Measurements from ENCODE around the gene AXIN2.
"Not testable (repeated sequence)": the region's sequence is repeated elsewhere in the genome, so short reads cannot be mapped to it uniquely, and the experiment has no call there.

AXIN2 gene

GRCh38 chr17:65537845-65538674 is 23.4 kb downstream of the AXIN2 start:
- DNase-seq (ENCODE audit: low read depth), result no peak

GRCh38 chr17:65537343-65537844 is 24.1 kb downstream of the AXIN2 start:
- no peak for DNase-seq (ENCODE audit: low read depth)

- DNase-seq (ENCODE audit: low read depth), result peak; percentile 8
These were observed 24.7 kb downstream of the AXIN2 start for GRCh38 chr17:65536573-65537342.

DNA sequence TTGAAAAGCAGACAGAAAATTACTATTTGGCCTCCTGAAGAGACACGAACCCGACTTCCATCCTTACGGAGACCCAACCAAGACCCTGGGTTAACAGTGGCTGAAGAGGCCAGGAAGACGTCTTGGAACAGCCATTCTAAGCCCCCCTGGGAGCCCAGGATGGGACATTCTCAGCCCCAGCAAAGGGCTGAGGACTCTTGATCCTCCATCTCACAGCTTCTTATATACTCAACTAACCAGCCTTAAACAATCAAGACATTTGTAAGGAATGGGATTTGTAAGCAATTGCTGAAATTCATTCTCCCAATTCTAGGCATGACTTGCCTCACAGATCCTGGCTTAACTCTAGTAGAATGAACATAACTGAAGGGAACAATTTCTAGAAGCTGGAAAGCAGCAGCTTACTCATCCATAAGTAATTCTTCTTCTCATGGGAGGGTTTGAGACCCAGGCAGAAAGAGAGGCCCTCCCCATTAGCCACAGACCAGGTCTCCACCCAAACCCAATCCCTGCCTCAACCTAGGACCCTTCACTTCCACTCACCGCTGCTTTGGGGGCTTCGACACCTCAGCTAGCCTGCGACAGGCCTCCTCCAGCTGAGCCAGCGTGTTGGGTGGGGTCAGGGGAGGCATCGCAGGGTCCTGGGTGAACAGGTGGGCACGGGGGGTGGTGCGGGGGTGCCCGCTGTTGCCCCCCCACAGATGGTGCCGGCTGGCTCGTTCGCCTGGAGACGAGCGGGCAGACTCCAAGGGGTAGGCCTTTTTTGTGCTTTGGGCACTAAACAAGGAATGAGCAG is 25.5 kb downstream of the AXIN2 start:
- no peak for DNase-seq (ENCODE audit: low read depth)

- DNase-seq (ENCODE audit: low read depth), result no peak
These were observed 27.5 kb downstream of the AXIN2 start for GRCh38 chr17:65533852-65534457.

DNA sequence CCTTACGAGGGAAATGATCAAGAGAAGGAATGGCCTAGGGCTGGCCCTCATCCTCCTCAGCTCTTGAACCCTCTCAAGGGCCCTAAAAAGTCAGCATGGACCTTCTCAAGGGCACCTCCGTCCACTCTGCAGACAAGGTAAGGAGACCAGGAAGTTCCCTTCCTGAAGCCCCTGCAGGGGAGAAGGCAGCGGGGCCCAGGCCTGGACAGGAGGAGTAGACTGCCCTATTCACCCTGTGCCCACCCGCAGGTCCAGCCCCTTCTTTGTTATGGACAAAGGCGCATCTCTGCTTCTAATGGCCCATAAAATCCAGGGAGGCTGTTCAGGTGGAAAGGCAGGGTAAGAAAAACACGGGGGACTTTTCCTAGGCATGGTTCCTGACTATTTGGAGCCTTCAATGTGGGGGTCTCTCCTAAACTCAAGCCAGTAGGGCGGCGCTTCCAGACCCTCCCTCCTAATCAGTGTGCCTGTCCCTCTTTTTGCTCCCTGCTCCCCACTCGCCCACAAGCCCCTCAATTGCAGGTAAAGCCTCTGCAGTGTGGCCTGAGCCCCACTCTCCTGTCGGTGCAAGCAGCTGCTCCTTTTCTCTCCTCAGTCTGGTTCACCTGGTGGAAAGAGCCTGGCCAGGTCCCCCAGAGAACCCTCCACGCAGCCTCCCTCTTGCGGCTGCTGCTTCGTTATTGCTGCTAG is 28.2 kb downstream of the AXIN2 start:
- DNase-seq (ENCODE audit: low read depth), result no peak

GRCh38 chr17:65532101-65532890 is 29.2 kb downstream of the AXIN2 start:
- no peak for DNase-seq (ENCODE audit: low read depth)

GRCh38 chr17:65531256-65532100 is 30.0 kb downstream of the AXIN2 start:
- peak; percentile 53 for DNase-seq (ENCODE audit: low read depth)

DNA sequence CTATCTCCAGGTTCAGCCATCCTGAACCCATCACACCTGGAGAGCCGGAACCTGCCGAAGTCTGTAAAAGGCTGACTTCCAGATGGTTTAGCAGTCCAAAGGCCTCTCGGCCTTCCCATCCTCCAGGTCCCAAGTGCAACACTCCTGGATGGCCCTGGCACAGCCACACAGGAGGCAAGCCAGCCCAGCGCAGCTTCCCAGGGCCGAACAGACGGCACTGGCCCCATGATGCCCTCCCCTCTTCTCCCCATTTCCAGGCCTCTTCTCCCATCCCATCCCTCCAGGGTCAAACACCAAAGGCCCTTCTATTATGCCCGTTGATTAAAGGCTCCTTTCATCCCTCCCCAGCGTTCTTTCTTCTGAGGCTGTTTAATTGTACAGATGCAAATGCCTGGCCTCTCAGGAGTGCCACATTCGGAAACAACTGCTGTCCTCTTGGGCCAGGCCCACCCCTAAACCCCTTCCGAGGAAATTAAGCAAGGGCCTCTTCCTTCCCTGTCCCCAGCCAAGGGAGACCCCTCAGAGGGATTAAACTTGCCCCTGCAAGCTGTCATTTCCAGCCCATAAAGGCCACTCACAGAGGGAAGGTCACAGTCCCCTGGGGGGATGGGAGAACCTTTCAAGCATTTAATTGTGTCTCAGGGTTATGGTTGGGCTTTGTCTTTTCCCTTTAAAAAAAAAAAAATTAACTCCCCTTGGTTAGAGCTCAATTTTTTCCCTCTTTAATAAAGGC is 30.8 kb downstream of the AXIN2 start:
- no peak for DNase-seq (ENCODE audit: low read depth)

DNA sequence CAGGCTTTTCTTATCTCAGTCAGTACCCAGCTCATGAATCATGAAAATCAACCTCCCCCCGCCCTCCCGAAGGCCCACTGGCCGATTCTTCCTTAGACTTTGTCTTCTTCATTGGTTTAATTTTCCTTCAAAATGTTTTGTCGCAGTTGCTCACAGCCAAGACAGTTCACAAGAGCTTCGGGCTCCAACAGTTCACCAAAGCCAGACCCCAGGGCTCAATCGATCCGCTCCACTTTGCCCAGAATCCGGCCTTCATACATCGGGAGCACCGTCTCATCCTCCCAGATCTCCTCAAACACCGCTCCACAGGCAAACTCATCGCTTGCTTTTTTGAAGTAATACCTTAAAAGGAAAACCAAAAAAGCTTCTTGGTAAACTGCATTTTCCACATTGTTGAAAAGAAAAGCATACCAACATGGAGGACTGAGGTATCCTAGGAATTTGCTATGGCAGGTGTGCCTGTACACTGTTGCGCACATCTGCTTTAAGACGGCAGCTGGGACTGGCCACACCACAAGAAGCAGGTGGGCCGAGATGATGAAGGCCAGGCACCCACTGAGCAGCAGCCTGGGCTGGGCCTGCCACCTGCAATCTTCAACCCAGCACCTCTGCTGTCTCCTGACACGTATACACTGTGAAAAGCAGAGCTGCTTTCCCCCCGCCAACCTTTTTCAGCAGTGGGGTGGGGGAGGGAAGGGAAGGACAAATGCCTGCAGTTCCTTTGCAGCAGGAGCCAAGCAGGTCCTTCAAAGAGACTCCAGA is 31.5 kb downstream of the AXIN2 start:
- DNase-seq (ENCODE audit: low read depth), result no peak

DNA sequence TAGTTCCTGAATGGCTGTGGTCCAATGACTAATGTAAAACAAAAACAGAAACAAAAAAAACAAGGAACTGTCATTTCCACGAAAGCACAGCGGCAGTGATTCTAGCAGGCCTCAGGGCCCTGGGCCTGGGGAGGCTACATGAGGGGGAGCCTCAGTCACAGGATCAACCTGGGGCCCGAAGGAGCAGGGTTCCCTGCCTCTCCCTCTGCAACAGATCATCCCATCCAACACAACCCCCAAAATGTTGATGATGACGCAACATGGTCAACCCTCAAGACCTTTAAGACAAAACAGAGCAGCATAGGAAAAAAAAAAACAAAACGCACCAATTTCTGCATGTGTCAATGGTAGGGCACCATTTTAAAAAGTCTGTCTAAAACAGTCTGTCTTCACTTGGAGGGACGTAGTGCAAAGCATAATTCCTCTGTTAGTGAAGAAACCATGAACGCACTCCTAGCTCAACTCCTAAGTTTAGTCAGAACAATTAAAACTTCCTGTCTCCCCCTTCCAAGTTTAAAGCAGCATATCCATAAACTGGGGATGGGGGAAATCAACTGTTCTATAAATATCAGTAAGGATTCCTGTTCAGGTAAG is 32.3 kb downstream of the AXIN2 start:
- no peak for DNase-seq (ENCODE audit: low read depth)

GRCh38 chr17:65527857-65528591 is 33.4 kb downstream of the AXIN2 start:
- no peak for DNase-seq (ENCODE audit: low read depth)

DNA sequence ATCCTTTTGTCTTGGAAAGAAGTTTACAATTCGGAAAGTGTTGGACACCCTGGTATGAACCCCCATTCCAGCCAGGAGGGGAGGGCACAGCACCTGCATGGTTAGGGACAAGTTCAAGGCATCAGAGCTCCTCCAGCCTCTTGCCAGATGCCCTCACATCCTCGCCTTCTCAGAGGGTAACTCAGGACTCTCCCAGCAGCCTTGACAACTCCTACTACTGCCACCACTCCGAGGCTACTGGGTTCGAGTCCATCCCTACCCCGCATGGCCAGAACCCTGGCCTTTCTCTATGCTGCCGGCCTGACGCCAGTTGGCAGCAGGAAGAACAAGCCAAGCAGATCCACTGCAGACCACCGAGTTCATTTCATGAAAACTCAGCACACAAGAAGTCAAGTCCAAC is 34.1 kb downstream of the AXIN2 start:
- DNase-seq (ENCODE audit: low read depth), result no peak

DNA sequence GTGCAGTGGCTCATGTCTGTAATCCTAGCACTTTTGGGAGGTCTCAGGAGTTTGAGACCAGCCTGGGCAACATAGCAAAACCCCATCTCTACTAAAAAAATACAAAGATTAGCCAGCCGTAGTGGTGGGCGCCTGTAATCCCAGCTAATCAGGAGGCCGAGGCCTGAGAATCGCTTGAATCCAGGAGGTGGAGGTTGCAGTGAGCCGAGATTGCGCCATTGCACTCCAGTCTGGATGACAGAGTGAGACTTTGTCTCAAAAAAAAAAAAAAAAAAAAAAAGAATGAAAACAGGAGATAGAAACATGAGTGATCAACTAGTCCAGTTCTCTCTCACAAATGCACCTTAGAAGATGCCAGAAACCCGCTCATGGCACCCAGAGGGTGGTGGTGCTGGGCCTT is 34.6 kb downstream of the AXIN2 start:
- not testable (repeated sequence) for DNase-seq (ENCODE audit: low read depth)

DNA sequence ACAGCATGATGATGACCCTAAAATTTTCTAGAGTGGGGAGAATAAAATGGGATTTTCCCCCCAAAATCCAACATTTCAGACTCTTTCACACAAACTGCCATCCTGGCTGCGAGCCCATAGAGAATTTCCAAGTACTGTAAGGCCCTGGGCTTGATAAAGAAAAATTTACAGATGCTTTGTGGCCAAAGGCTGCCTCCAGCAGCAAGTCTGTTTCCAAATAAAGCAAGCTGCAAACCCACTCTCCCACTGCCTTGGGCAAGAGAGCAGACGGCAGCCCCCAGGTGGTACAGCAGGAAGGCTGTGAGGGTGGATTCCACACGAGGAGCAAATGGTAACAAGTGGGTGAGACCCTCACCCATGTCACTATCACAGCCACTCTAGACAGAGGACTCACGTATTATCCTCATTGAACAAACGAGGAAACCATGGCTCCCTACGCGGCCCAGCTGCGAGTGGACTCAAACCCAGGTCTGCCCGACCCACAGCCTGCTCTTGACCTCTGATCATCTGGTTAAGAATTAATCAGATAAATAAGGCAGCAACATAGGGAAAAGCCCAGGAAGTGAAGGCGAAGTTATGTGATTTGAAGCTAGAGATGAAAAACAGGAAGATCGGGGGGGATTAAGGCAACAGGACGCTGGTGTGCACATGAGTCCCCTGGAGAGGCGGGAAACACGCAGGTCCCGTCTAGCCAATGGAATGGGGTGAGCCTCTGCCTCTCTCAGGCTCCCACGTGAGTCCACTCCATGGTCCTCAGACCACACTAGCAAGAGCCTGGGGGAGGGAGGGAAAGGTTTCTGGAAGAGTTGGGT is 37.4 kb downstream of the AXIN2 start:
- no peak for DNase-seq (ENCODE audit: low read depth)

DNA sequence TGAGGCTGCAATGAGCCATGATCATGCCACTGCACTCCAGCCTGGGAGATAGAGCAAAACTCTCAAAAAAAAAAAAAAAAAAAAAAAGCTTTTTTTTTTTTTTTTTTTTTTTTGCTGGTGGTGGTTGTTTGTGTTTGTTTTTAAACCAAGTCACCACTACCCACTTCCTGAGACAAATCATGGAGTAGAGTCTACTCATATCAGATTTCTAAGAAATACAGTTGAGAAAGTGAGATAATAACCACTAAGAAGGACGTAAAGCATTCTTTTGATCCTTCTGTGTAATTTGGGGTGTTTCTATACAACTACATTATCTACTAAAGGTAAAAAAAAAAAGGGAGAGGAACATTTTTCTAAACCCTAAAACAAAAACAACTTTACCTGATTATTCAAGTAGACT is 38.0 kb downstream of the AXIN2 start:
- DNase-seq (ENCODE audit: low read depth), result no peak
